Neural crest cell (in vitro differentiated cells): Measurements from ENCODE around the gene PDGFC. TPM values are rescaled to one million over a fixed set of nuclear protein-coding genes. Genes with fewer than 3 reads are reported as not detected.

ENCODE experiments used
- DNase-seq: peaks from one replicate; pipeline ENCODE4 v3.0.0; 2021; ENCODE audit warnings: low read depth, mixed read lengths, low spot score
- H3K27ac Mint-ChIP-seq: one replicate; pipeline ENCODE4 v1.8.0; 2021; ENCODE audit warnings: mild to moderate bottlenecking, mixed read lengths; ENCODE audit not compliant: unreplicated experiment
- H3K27me3 Mint-ChIP-seq: 2 replicates; pipeline ENCODE4 v1.8.0; 2021; ENCODE audit warnings: low read depth, mild to moderate bottlenecking, mixed read lengths
- H3K36me3 Mint-ChIP-seq: 2 replicates; pipeline ENCODE4 v1.8.0; 2021; ENCODE audit warnings: low read depth, mild to moderate bottlenecking, mixed read lengths
- H3K4me1 Mint-ChIP-seq: 2 replicates; pipeline ENCODE4 v1.8.0; 2021; ENCODE audit warnings: mixed read lengths
- H3K4me3 Mint-ChIP-seq: one replicate; pipeline ENCODE4 v1.8.0; 2021; ENCODE audit warnings: mild to moderate bottlenecking, mixed read lengths
- H3K9me3 Mint-ChIP-seq: 2 replicates; pipeline ENCODE4 v1.8.0; 2021; ENCODE audit warnings: mixed read lengths
- CTCF ChIP-seq: fragments of 200-600 bp; sonication (generic); conservative IDR thresholded peaks from 2 replicates; pipeline ENCODE4 v1.5.0; 2021; ENCODE audit warnings: antibody characterized with exemption, mild to moderate bottlenecking
- total RNA-seq: library from RNA; stranded (reverse); gene quantifications from 2 replicates; pipeline ENCODE4 v1.2.1, GENCODE V29; 2021

PDGFC gene
- total RNA-seq, 1 donor from 2014 or later, result 19.1 TPM

GRCh38 chr4:157004279-157005161 is 32.9 kb upstream of the PDGFC start:
- Mint-ChIP-seq H3K4me3 (no peak overlapping the region), H3K36me3 (no peaks in the 10 kb centered on the region), H3K27me3 (no peaks in the 10 kb centered on the region), H3K27ac (no peak overlapping the region), H3K4me1 (no peaks in the 10 kb centered on the region), H3K9me3 (peaks cover 3% of the 10 kb centered on the region)
- TF ChIP-seq CTCF, result no peak
- no peak for DNase-seq

- no peaks in the 10 kb centered on the region for H3K27me3 Mint-ChIP-seq
- H3K36me3 Mint-ChIP-seq, result no peaks in the 10 kb centered on the region
- no peak overlapping the region for H3K27ac Mint-ChIP-seq
- no peak for TF ChIP-seq CTCF
- peaks cover 10% of the 10 kb centered on the region for H3K9me3 Mint-ChIP-seq
- H3K4me1 Mint-ChIP-seq, result peaks cover 3% of the 10 kb centered on the region
- no peak overlapping the region for H3K4me3 Mint-ChIP-seq
- DNase-seq, result no peak
Measured at GRCh38 chr4:156999175-156999517, 27.5 kb upstream of the PDGFC start.

- H3K27me3 Mint-ChIP-seq, result no peaks in the 10 kb centered on the region
- no peak for DNase-seq
- peaks cover 10% of the 10 kb centered on the region for H3K9me3 Mint-ChIP-seq
- no peak overlapping the region for H3K27ac Mint-ChIP-seq
- no peak overlapping the region for H3K4me3 Mint-ChIP-seq
- H3K36me3 Mint-ChIP-seq, result no peaks in the 10 kb centered on the region
- peaks cover 3% of the 10 kb centered on the region for H3K4me1 Mint-ChIP-seq
- TF ChIP-seq CTCF, result no peak
Measured at GRCh38 chr4:156998500-156999174, 27.0 kb upstream of the PDGFC start.

- H3K4me1 Mint-ChIP-seq, result no peaks in the 10 kb centered on the region
- H3K27ac Mint-ChIP-seq, result no peak overlapping the region
- H3K36me3 Mint-ChIP-seq, result peaks cover 7% of the 10 kb centered on the region
- H3K27me3 Mint-ChIP-seq, result no peaks in the 10 kb centered on the region
- no peak for TF ChIP-seq CTCF
- H3K4me3 Mint-ChIP-seq, result no peak overlapping the region
- no peak for DNase-seq
- peaks cover 20% of the 10 kb centered on the region for H3K9me3 Mint-ChIP-seq
Measured at GRCh38 chr4:156992943-156993342, 21.3 kb upstream of the PDGFC start.

GRCh38 chr4:156991161-156991560 is 19.6 kb upstream of the PDGFC start:
- no peak for DNase-seq
- peaks cover 21% of the 10 kb centered on the region for H3K9me3 Mint-ChIP-seq
- peaks cover 15% of the 10 kb centered on the region for H3K36me3 Mint-ChIP-seq
- no peak for TF ChIP-seq CTCF
- H3K27me3 Mint-ChIP-seq, result no peaks in the 10 kb centered on the region
- H3K27ac Mint-ChIP-seq, result no peak overlapping the region
- H3K4me3 Mint-ChIP-seq, result no peak overlapping the region
- peaks cover 8% of the 10 kb centered on the region for H3K4me1 Mint-ChIP-seq
